HepG2 (cell line): ENCODE results near the gene AXDND1.

Experiments
- CAMTA2 ChIP-seq: sonication (generic); formaldehyde crosslinking; IDR thresholded peaks from 2 replicates; pipeline ENCODE4 v1.4.0; 2020; ENCODE audit warnings: mild to moderate bottlenecking, missing genetic modification reagents, borderline replicate concordance
- CTCF ChIP-seq: sonication (generic); formaldehyde crosslinking; IDR thresholded peaks from 2 replicates; pipeline ENCODE4 v1.5.0; 2020; ENCODE audit warnings: mild to moderate bottlenecking, missing genetic modification reagents, moderate library complexity
- EZH2 ChIP-seq: conservative IDR thresholded peaks from 2 replicates; pipeline ENCODE4 v1.6.1; 2012; ENCODE audit warnings: mild to moderate bottlenecking, low read depth, low read length, moderate library complexity
- IRF1 ChIP-seq: sonication (generic); formaldehyde crosslinking; IDR thresholded peaks from 2 replicates; pipeline ENCODE4 v1.4.0; 2020; ENCODE audit warnings: low read depth, mild to moderate bottlenecking, missing genetic modification reagents
- KDM4B ChIP-seq: sonication (generic); formaldehyde crosslinking; IDR thresholded peaks from 2 replicates; pipeline ENCODE4 v1.4.0; 2020; ENCODE audit warnings: missing genetic modification reagents
- KLF6 ChIP-seq: IDR thresholded peaks from 2 replicates; pipeline ENCODE4 v1.8.0; 2016; ENCODE audit warnings: missing biosample characterization, missing genetic modification reagents
- MXI1 ChIP-seq: IDR thresholded peaks from 3 replicates; pipeline ENCODE4 v1.6.1; 2012; ENCODE audit warnings: low read depth, low read length, inconsistent platforms, borderline replicate concordance
- NAIF1 ChIP-seq: sonication (generic); formaldehyde crosslinking; IDR thresholded peaks from 2 replicates; pipeline ENCODE4 v1.5.0; 2020; ENCODE audit warnings: mild to moderate bottlenecking, missing genetic modification reagents, borderline replicate concordance
- REXO4 ChIP-seq: sonication (generic); formaldehyde crosslinking; IDR thresholded peaks from 2 replicates; pipeline ENCODE4 v1.8.0; 2022; ENCODE audit warnings: missing genetic modification reagents, mild to moderate bottlenecking, borderline replicate concordance
- RXRA ChIP-seq: sonication (generic); formaldehyde crosslinking; IDR thresholded peaks from 2 replicates; pipeline ENCODE4 v1.5.1; 2020; ENCODE audit warnings: missing genetic modification reagents
- SMARCC2 ChIP-seq: fragments of 450-650 bp; IDR thresholded peaks from 2 replicates; pipeline ENCODE4 v1.6.1; 2017; ENCODE audit warnings: antibody characterized with exemption, mild to moderate bottlenecking
- SRF ChIP-seq: IDR thresholded peaks from 2 replicates; pipeline ENCODE4 v1.6.1; 2011; ENCODE audit warnings: mild to moderate bottlenecking, low read depth, low read length, moderate library complexity
- ZNF256 ChIP-seq: sonication (generic); formaldehyde crosslinking; conservative IDR thresholded peaks from 2 replicates; pipeline ENCODE4 v1.4.0; 2020; ENCODE audit warnings: missing genetic modification reagents
- ZNF510 ChIP-seq: sonication (generic); formaldehyde crosslinking; IDR thresholded peaks from 2 replicates; pipeline ENCODE4 v1.4.0; 2020; ENCODE audit warnings: low read depth, mild to moderate bottlenecking, missing genetic modification reagents

- TF ChIP-seq EZH2 (no peak), ZNF256 (no peak), RXRA (CRISPR knock-in tag) (no peak), CAMTA2 (CRISPR knock-in tag) (no peak), IRF1 (CRISPR knock-in tag) (no peak), CTCF (CRISPR knock-in tag) (no peak), MXI1 (no peak), SMARCC2 (no peak), ZNF510 (CRISPR knock-in tag) (no peak), KDM4B (no peak), KLF6 (CRISPR knock-in tag) (no peak), REXO4 (CRISPR knock-in tag) (no peak), SRF (no peak), NAIF1 (CRISPR knock-in tag) (no peak)
These were observed 13.5 kb upstream of the AXDND1 start for GRCh38 chr1:179352236-179352635.
